GM18519 (cell line): Measurements from ENCODE around the gene AGAP9.
"Not testable (repeated sequence)": the region's sequence is repeated elsewhere in the genome, so short reads cannot be mapped to it uniquely, and the experiment has no call there.

Experiments
- ATAC-seq: cut with Tn5 transposase; IDR thresholded peaks from one replicate; pipeline ENCODE4 v1.9.1; 2021; ENCODE audit warnings: mild to moderate bottlenecking, moderate library complexity; ENCODE audit not compliant: unreplicated experiment, low FRiP score

Gene AGAP9

GRCh38 chr10:47523475-47523874 is at the start of gene AGAP9:
TSS of gene AGAP9 (minus strand) at chr10:47523638. CDS start at chr10:47523526, 112 bp downstream.
- not testable (repeated sequence) for ATAC-seq

DNA sequence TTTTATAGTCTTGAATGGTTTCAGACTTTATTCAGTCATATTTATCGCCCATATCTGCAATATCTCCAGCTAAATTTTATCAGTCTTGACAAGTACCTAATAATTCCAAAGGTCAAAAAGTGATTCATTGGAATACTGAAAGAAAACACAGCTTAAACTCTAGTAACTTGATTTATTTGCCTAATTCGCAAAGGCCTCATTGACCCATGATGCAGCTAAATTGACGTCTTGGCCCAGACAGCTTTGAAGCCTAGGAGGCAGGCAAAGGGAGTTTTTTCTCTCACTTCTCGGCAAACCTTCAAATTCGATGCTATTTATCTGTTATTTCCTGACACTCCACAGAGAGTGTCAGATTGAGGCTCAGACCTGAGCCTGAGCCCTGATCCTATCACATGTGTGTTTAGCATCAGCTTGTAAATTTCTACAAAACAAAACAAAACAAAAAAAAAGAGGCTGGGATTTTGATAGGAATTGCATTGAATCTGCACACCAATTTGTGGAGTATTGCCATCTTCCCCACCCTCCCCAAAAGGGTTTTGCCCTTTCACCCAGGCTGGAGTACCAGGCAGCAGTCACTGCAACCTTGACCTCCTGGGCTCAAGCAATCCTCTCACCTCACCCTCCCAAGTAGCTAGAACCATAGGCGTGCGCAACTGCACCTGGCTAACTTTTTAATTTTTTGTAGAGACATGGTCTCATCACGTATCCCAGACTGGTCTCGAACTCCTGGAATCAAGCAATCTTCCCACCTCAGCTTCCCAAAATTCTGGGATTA is 47.9 kb upstream of the AGAP9 start:
- not testable (repeated sequence) for ATAC-seq

GRCh38 chr10:47566757-47567156 is 43.3 kb upstream of the AGAP9 start:
- not testable (repeated sequence) for ATAC-seq

DNA sequence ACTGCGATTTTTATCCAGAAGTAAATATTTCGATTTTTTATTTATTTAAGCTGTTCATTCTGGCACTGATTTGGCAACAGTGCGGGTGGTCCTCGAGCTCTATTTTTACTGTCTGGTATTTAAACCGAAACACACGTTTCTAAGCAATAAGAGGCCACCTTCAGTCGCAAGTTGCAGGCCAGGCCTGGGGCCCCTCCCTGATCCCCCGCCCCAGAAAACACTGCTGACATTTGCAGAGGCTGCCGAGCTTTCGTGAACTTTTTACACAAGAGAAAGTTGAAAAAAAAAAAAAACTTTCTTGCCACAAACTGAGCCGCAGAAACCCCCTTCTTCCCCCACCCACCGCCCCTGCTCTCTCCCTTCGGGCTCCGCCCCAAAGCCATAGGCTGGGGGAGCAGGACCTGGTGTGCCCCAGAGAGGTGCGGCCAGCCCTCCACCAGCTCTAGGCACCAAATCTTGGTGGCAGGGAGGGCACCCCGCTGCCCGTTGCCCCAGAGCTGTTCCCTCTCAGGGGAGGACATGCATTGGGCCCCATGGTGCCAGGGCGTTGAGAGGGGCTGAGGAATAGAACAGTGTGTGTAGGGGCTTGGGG is 42.8 kb upstream of the AGAP9 start:
- ATAC-seq: not testable (repeated sequence)

GRCh38 chr10:47565517-47565920 is 42.1 kb upstream of the AGAP9 start:
- ATAC-seq: not testable (repeated sequence)

DNA sequence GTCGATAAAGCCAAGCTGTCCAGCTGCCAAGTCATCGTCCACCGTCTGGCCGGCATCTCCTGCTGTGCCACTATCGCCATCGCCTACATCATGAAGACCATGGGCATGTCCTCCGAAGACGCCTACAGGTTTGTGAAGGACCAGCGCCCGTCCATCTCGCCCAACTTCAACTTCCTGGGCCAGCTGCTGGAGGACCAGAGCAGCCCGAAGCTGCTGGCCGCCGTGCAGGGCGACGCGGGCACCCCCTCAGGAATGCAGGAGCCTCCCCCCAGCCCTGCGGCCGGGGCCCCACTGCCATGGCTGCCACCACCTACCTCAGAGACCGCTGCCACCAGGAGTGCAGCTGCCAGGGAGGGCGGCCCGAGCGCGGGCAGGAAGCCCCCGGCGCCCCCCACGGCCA is 41.5 kb upstream of the AGAP9 start:
- not testable (repeated sequence) for ATAC-seq

GRCh38 chr10:47564318-47564717 is 40.9 kb upstream of the AGAP9 start:
- ATAC-seq: not testable (repeated sequence)

DNA sequence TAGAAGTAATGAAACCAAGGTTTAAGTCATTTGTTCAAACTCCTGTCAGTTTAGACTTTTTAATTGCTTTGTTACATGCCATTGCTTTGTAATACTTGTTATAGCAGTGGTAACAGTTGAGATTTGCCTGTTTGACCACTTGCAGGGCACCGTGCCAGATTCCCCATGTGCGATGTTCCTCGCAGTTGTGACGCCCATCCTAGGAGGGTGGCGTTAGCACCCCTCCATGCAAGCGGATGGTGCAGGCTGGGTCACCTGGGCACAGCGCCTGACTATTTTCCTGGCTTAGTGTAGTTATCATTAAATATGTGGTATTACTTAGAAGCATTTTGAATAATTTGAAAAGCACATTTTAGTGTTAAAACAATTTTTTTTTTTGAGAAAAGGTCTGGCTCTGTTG is 37.0 kb upstream of the AGAP9 start:
- ATAC-seq: not testable (repeated sequence)

DNA sequence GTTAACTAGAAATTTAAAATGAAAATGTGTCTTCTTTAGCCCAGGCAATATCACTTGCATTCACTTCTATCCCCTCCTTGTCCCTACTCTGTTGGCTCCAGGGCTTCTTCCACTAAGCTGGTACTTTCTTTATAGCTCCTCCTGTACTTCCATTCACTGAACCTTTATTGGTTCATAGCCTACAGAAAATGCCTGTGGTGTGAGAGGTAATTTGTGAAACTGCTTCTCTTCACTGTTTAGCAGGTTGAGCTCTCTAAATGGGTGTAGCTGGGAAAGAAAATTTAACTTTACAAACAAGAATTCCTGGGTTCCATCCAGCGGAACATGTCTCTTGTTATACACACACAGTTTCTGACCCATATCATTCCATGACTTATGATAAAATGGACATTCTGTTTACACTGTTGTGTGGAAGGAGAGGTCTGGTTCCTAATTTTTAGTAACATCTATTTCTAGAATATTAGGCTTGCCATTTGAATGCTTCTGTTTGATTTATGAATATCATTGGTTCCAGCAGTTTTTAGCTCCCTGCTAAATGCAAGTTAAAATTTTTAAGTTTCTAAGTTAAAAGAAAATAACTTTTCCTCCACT is 36.4 kb upstream of the AGAP9 start:
- not testable (repeated sequence) for ATAC-seq

- ATAC-seq: not testable (repeated sequence)
Measured at GRCh38 chr10:47558109-47558508, 34.7 kb upstream of the AGAP9 start.

DNA sequence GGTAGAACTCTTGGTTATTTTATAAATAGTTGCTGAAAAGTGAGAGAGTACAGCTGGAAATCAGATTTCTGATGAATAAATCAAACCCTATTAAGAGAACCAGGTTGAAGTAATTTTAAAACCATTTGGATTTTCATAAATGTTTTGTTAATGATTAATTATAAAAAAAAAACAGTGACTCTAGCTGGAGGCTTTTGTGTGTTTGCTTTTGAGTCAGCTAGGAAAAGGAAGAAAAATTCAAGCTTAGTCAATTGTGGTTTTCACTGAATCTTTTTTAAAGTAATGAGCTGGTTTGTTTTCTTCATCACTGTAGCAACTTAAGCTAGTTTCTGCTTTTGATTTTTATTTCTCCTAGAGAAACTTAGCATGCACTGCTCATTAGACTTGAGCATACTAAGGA is 34.2 kb upstream of the AGAP9 start:
- not testable (repeated sequence) for ATAC-seq

DNA sequence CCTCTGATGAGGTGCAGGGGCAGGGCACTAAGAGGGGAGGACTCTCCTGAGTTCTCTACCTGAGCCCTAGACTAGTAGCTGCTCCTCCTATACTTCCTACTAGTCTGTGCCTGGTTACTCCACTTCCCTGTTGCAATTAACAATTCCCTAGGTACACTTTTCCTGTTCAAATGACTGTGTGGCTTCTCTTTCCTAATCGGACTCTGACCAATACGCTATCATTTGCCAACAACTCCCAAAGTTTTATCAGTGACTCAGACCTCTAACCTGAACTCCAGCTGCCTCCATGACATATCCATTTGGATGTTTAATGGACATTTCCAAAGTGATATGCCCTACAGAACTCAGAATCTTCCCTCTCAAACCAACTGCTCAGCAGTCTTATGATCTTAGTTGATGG is 31.9 kb upstream of the AGAP9 start:
- ATAC-seq: not testable (repeated sequence)

GRCh38 chr10:47554552-47554951 is 31.1 kb upstream of the AGAP9 start:
- ATAC-seq: not testable (repeated sequence)

DNA sequence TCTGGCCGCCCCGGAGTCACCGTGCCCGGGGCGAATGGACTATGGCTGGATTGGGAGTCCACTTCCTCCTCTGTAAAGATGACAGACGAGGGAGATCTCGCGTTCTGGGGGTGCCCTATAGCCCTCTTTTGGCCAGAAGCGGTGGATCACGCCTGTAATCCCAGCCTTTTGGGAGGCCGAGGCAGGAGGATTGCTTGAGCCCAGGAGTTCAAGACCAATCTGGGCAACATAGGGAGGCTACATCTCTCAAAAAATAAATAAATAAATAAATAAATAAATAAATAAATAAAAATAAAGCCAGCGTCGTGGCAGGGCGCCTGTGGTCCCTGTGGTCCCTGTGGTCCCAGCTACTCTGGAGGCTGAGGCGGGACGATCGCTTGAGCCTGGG is 30.4 kb upstream of the AGAP9 start:
- not testable (repeated sequence) for ATAC-seq

- peak; percentile 80 for ATAC-seq
Measured at GRCh38 chr10:47553214-47553859, 29.9 kb upstream of the AGAP9 start.

- not testable (repeated sequence) for ATAC-seq
Measured at GRCh38 chr10:47552719-47553118, 29.3 kb upstream of the AGAP9 start.

GRCh38 chr10:47547286-47547685 is 23.8 kb upstream of the AGAP9 start:
- ATAC-seq: not testable (repeated sequence)

GRCh38 chr10:47536430-47536829 is 13.0 kb upstream of the AGAP9 start:
- ATAC-seq: not testable (repeated sequence)

DNA sequence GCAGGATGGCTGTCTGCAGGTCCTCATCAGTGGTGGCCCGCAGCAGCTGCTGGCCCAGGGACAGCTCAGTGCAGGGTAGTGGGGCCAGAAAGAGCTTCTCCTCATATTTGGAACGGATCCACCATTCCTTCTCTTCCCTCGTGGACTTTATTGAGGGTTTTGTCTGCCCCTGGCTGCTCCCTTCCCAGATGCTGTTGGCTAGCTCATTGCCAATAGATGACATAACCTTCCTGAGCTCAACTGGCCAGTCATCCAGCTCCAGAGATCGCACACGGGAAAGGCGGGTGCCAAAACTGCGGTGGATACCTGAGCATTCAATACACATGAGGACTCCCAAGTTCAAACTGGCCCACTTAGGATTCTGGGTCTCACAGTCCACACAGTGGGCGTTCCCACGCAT is 21.1 kb downstream of the AGAP9 start:
- not testable (repeated sequence) for ATAC-seq

- ATAC-seq: not testable (repeated sequence)
Measured at GRCh38 chr10:47494226-47494625, 29.2 kb downstream of the AGAP9 start.

GRCh38 chr10:47491600-47491999 is 31.8 kb downstream of the AGAP9 start, which contains the start of gene FAM25G:
TSS of gene FAM25G (minus strand) at chr10:47491700. CDS start at chr10:47491674, 26 bp downstream.
- ATAC-seq: not testable (repeated sequence)
